ENCODE measurements around the gene GNAS.

GNAS gene

GRCh38 chr20:58853976-58854637, 1.6 kb downstream of the GNAS start:
- no peak for DNase-seq
- no peak for TF ChIP-seq GATA1 (IDR thresholded peaks at IDR 0.05; ENCODE audit: low read depth, low read length)
- TF ChIP-seq POLR2A (IDR thresholded peaks at IDR 0.05; ENCODE audit: low read length): no peak

GRCh38 chr20:58854638-58855471, 2.3 kb downstream of the GNAS start:
- TF ChIP-seq POLR2A (IDR thresholded peaks at IDR 0.05; ENCODE audit: low read length) (no peak), GATA1 (IDR thresholded peaks at IDR 0.05; ENCODE audit: low read depth, low read length) (no peak)
- DNase-seq: no peak

- no peak for DNase-seq
- TF ChIP-seq POLR2A (IDR thresholded peaks at IDR 0.05; ENCODE audit: low read length) (no peak), GATA1 (IDR thresholded peaks at IDR 0.05; ENCODE audit: low read depth, low read length) (no peak)
Observed at GRCh38 chr20:58855506-58856389, 3.2 kb downstream of the GNAS start.

- TF ChIP-seq GATA1 (IDR thresholded peaks at IDR 0.05; ENCODE audit: low read depth, low read length): no peak
- TF ChIP-seq POLR2A (IDR thresholded peaks at IDR 0.05; ENCODE audit: low read length): no peak
Observed at GRCh38 chr20:58863044-58863790, 10.7 kb downstream of the GNAS start.

GRCh38 chr20:58864346-58864745, 11.8 kb downstream of the GNAS start:
- TF ChIP-seq GATA1 (IDR thresholded peaks at IDR 0.05; ENCODE audit: low read depth, low read length) (no peak), POLR2A (IDR thresholded peaks at IDR 0.05; ENCODE audit: low read length) (no peak)
- DNase-seq: peak in 1 of 2 experiments; percentile 20

More at GRCh38 chr20:58863044-58863790, 10.7 kb downstream of the GNAS start:
- no peak for DNase-seq

- no peak for TF ChIP-seq GATA1 (IDR thresholded peaks at IDR 0.05; ENCODE audit: low read depth, low read length)
- no peak for TF ChIP-seq POLR2A (IDR thresholded peaks at IDR 0.05; ENCODE audit: low read length)
- DNase-seq: no peak
Observed at GRCh38 chr20:58865843-58866242, 13.3 kb downstream of the GNAS start.

GRCh38 chr20:58867211-58867610, 14.7 kb downstream of the GNAS start:
- no peak for TF ChIP-seq GATA1 (IDR thresholded peaks at IDR 0.05; ENCODE audit: low read depth, low read length)
- no peak for TF ChIP-seq POLR2A (IDR thresholded peaks at IDR 0.05; ENCODE audit: low read length)
- no peak for DNase-seq

- peak in 1 of 2 experiments; percentile 15 for DNase-seq
- TF ChIP-seq GATA1 (IDR thresholded peaks at IDR 0.05; ENCODE audit: low read depth, low read length) (no peak), POLR2A (IDR thresholded peaks at IDR 0.05; ENCODE audit: low read length) (no peak)
Observed at GRCh38 chr20:58868795-58869194, 16.3 kb downstream of the GNAS start.

GRCh38 chr20:58869662-58870227, 17.2 kb downstream of the GNAS start:
- TF ChIP-seq POLR2A (IDR thresholded peaks at IDR 0.05; ENCODE audit: low read length) (no peak), GATA1 (IDR thresholded peaks at IDR 0.05; ENCODE audit: low read depth, low read length) (no peak)

GRCh38 chr20:58870293-58871014, 17.9 kb downstream of the GNAS start:
- peak; percentile 21 to 68 for DNase-seq

More at GRCh38 chr20:58869662-58870227, 17.2 kb downstream of the GNAS start:
- no peak for DNase-seq

GRCh38 chr20:58871533-58872102, 19.1 kb downstream of the GNAS start:
- no peak for DNase-seq
- TF ChIP-seq GATA1 (IDR thresholded peaks at IDR 0.05; ENCODE audit: low read depth, low read length): no peak
- no peak for TF ChIP-seq POLR2A (IDR thresholded peaks at IDR 0.05; ENCODE audit: low read length)

More at GRCh38 chr20:58870293-58871014, 17.9 kb downstream of the GNAS start:
- TF ChIP-seq POLR2A (IDR thresholded peaks at IDR 0.05; ENCODE audit: low read length) (no peak), GATA1 (IDR thresholded peaks at IDR 0.05; ENCODE audit: low read depth, low read length) (no peak)

- no peak for TF ChIP-seq POLR2A (IDR thresholded peaks at IDR 0.05; ENCODE audit: low read length)
- TF ChIP-seq GATA1 (IDR thresholded peaks at IDR 0.05; ENCODE audit: low read depth, low read length): no peak
- DNase-seq: peak in 1 of 2 experiments; percentile 16
Observed at GRCh38 chr20:58874469-58874868, 22.0 kb downstream of the GNAS start.
